H1 (cell line): ENCODE data around the gene F8. TPM values are rescaled to one million over a fixed set of nuclear protein-coding genes. Genes with fewer than 3 reads are reported as not detected.

Experiments used
- CTCF ChIA-PET: fragments of 300-600 bp; sonication (Branson Sonifier 250); formaldehyde crosslinking; loops from one replicate; lab custom pipeline; 2021; ENCODE audit not compliant: partially characterized antibody; lab: Charles Lee
- POLR2A ChIA-PET: fragments of 300-600 bp; sonication (Branson Sonifier 250); formaldehyde crosslinking; loops from one replicate; lab custom pipeline; 2021; ENCODE audit warnings: inconsistent platforms; ENCODE audit not compliant: partially characterized antibody; lab: Charles Lee
- DNase-seq, 2 experiments: peaks; one replicate each; pipeline versions ENCODE4 v3.0.0 to v3.0.0-alpha.2; 2010 to 2022; ENCODE audit warnings: low spot score in 2 of 2, low read depth in 1 of 2, mixed read lengths in 1 of 2
- FAIRE-seq: peaks from 2 replicates; lab custom pipeline; 2011; peaks lifted over from hg19 to GRCh38; lab: Jason Lieb, UNC
- H2AFZ ChIP-seq: 2 replicates; pipeline ENCODE4 v1.8.1; 2012; ENCODE audit warnings: low read length, inconsistent platforms
- H2AK5ac ChIP-seq: 2 replicates; pipeline ENCODE4 v1.6.1; 2013; ENCODE audit warnings: low read depth, low read length
- H2BK120ac ChIP-seq: replicated peaks from 2 replicates; pipeline ENCODE3; 2013; ENCODE audit warnings: low read depth, low read length, inconsistent platforms
- H2BK12ac ChIP-seq: 2 replicates; pipeline ENCODE4 v1.6.1; 2013; ENCODE audit warnings: low read depth, low read length
- H2BK15ac ChIP-seq: 2 replicates; pipeline ENCODE4 v1.6.1; 2013; ENCODE audit warnings: low read length
- H2BK20ac ChIP-seq: 2 replicates; pipeline ENCODE4 v1.6.1; 2013; ENCODE audit warnings: low read length
- H2BK5ac ChIP-seq: 2 replicates; pipeline ENCODE4 v1.6.1; 2013; ENCODE audit warnings: low read depth, low read length
- H3K14ac ChIP-seq: 2 replicates; pipeline ENCODE4 v1.6.1; 2013; ENCODE audit warnings: inconsistent platforms; ENCODE audit not compliant: insufficient read length
- H3K18ac ChIP-seq: 2 replicates; pipeline ENCODE4 v1.6.1; 2013; ENCODE audit warnings: low read length; ENCODE audit errors: extremely low read depth
- H3K23ac ChIP-seq: 2 replicates; pipeline ENCODE4 v1.6.1; 2013; ENCODE audit warnings: inconsistent platforms; ENCODE audit not compliant: insufficient read length
- H3K23me2 ChIP-seq: 2 replicates; pipeline ENCODE4 v1.6.1; 2013; ENCODE audit warnings: low read depth, low read length
- H3K27ac ChIP-seq: 2 replicates; pipeline ENCODE4 v1.6.1; 2011; ENCODE audit warnings: low read depth, low read length, inconsistent platforms
- H3K27me3 ChIP-seq, 4 experiments: replicated peaks in 1 of 4; 1 replicate in 1 of 4; 2 replicates in 3 of 4; pipeline versions ENCODE4 v1.6.1 to v1.8.1; 2011 to 2013; ENCODE audit warnings: low read length in 3 of 4, mild to moderate bottlenecking in 3 of 4, inconsistent platforms in 2 of 4, mixed read lengths in 2 of 4, moderate library complexity in 1 of 4; ENCODE audit not compliant: control insufficient read depth in 3 of 4, insufficient read depth in 3 of 4; ENCODE audit errors: extremely low read depth in 1 of 4
- H3K36me3 ChIP-seq, 4 experiments: 2 replicates each; pipeline versions ENCODE4 v1.6.1 to v1.8.1; 2011 to 2013; ENCODE audit warnings: mild to moderate bottlenecking in 4 of 4, low read length in 3 of 4, moderate library complexity in 2 of 4, control low read depth in 1 of 4, inconsistent platforms in 1 of 4; ENCODE audit not compliant: insufficient read depth in 4 of 4, control insufficient read depth in 2 of 4
- H3K4ac ChIP-seq: replicated peaks from 2 replicates; pipeline ENCODE3; 2013; ENCODE audit warnings: low read length, low read depth, mixed read lengths, inconsistent platforms; ENCODE audit not compliant: insufficient read length
- H3K4me1 ChIP-seq, 4 experiments: replicated peaks in 1 of 4; 1 replicate in 1 of 4; 2 replicates in 3 of 4; pipeline versions ENCODE4 v1.6.1 to v1.8.1; 2011 to 2013; ENCODE audit warnings: low read length in 3 of 4, inconsistent platforms in 2 of 4, mixed read lengths in 1 of 4; ENCODE audit not compliant: insufficient read depth in 4 of 4, control insufficient read depth in 3 of 4
- H3K4me2 ChIP-seq, 2 experiments: 2 replicates each; pipeline versions ENCODE4 v1.6.1 to v1.8.1; 2011 to 2013; ENCODE audit warnings: low read depth in 2 of 2, low read length in 2 of 2, control low read depth in 1 of 2, inconsistent platforms in 1 of 2, mild to moderate bottlenecking in 1 of 2; ENCODE audit not compliant: insufficient read depth in 1 of 2
- H3K4me3 ChIP-seq, 4 experiments: fragments of 200-600, 300-600 bp in 1 of 4; sonication (generic), shearing (Covaris generic), sonication (Bioruptor Twin) in 1 of 4; 2 replicates each; pipeline versions ENCODE4 v1.5.1 to v1.8.1; 2011 to 2016; ENCODE audit warnings: low read length in 4 of 4, low read depth in 3 of 4, control low read depth in 2 of 4, inconsistent platforms in 2 of 4, mild to moderate bottlenecking in 2 of 4, mixed read lengths in 1 of 4, moderate library complexity in 1 of 4; ENCODE audit not compliant: insufficient read depth in 2 of 4; ENCODE audit errors: extremely low read depth in 1 of 4
- H3K56ac ChIP-seq: replicated peaks from 2 replicates; pipeline ENCODE3; 2013; ENCODE audit warnings: low read depth, mild to moderate bottlenecking, mixed read lengths, low read length, inconsistent platforms; ENCODE audit not compliant: insufficient read length
- H3K79me1 ChIP-seq: 2 replicates; pipeline ENCODE4 v1.6.1; 2013; ENCODE audit warnings: low read depth, low read length, control low read depth
- H3K79me2 ChIP-seq, 2 experiments: 2 replicates each; pipeline versions ENCODE4 v1.6.1 to v1.8.1; 2012 to 2013; ENCODE audit warnings: low read length in 2 of 2, mild to moderate bottlenecking in 2 of 2, inconsistent platforms in 1 of 2; ENCODE audit not compliant: insufficient read depth in 2 of 2, control insufficient read depth in 1 of 2
- H3K9ac ChIP-seq, 4 experiments: replicated peaks in 1 of 4; 1 replicate in 1 of 4; 2 replicates in 3 of 4; pipeline versions ENCODE4 v1.6.1 to v1.8.1; 2011 to 2013; ENCODE audit warnings: low read depth in 3 of 4, low read length in 3 of 4, control low read depth in 2 of 4, mild to moderate bottlenecking in 2 of 4, moderate library complexity in 2 of 4, inconsistent platforms in 1 of 4; ENCODE audit errors: extremely low read depth in 1 of 4
- H3K9me3 ChIP-seq, 2 experiments: 2 replicates each; pipeline versions ENCODE4 v1.6.1 to v1.8.1; 2012 to 2013; ENCODE audit warnings: mild to moderate bottlenecking in 2 of 2, moderate library complexity in 2 of 2, control low read depth in 1 of 2, inconsistent platforms in 1 of 2, low read depth in 1 of 2, low read length in 1 of 2, mixed read lengths in 1 of 2; ENCODE audit not compliant: insufficient read depth in 2 of 2
- H4K20me1 ChIP-seq, 2 experiments: replicated peaks in 1 of 2; 2 replicates each; pipeline versions ENCODE3 to v1.8.1; 2011 to 2013; ENCODE audit warnings: inconsistent platforms in 2 of 2, low read length in 2 of 2, mild to moderate bottlenecking in 1 of 2; ENCODE audit not compliant: insufficient read depth in 2 of 2, control insufficient read depth in 1 of 2
- H4K5ac ChIP-seq: 2 replicates; pipeline ENCODE4 v1.6.1; 2013; ENCODE audit warnings: low read length, low read depth, mixed read lengths, inconsistent platforms; ENCODE audit not compliant: insufficient read length
- H4K8ac ChIP-seq: 2 replicates; pipeline ENCODE4 v1.8.0; 2013; ENCODE audit warnings: mild to moderate bottlenecking, moderate library complexity, low read length, inconsistent platforms; ENCODE audit not compliant: insufficient read depth; ENCODE audit errors: extremely low read depth
- H4K91ac ChIP-seq: replicated peaks from 2 replicates; pipeline ENCODE3; 2013; ENCODE audit warnings: low read length, mixed read lengths, inconsistent platforms; ENCODE audit not compliant: insufficient read length
- BACH1 ChIP-seq: IDR thresholded peaks from 2 replicates; pipeline ENCODE4 v1.6.1; 2012; ENCODE audit warnings: low read length, improper control_type of control experiment
- NRF1 ChIP-seq: IDR thresholded peaks from 2 replicates; pipeline ENCODE4 v1.6.1; 2011; ENCODE audit warnings: mild to moderate bottlenecking, low read depth, low read length, improper control_type of control experiment
- WGBS, 2 experiments: shearing (Covaris generic) in 1 of 2; methylation state at CpG; one replicate each; pipeline versions ENCODE4 v1.1.6 to v1.1.7; 2013 to 2015; ENCODE audit warnings: low lambda C conversion rate in 2 of 2, mixed read lengths in 2 of 2, inconsistent platforms in 1 of 2, low coverage in 1 of 2, missing lambda C conversion rate in 1 of 2; ENCODE audit not compliant: insufficient replicate concordance in 2 of 2, insufficient coverage in 1 of 2, insufficient read length in 1 of 2; ENCODE audit errors: extremely low coverage in 1 of 2, missing lambda C conversion rate in 1 of 2; 5-methylcytosine and 5-hydroxymethylcytosine counted together
- polyA plus RNA-seq, 7 experiments: library from polyadenylated mRNA; depleted of rRNA in 3 of 7; stranded (reverse) in 5 of 7; unstranded in 2 of 7; fragments of >200 nt in 5 of 7; fragments of 200-250 nt in 2 of 7; gene quantifications; 1 replicate in 5 of 7; 2 replicates in 1 of 7; 4 replicates in 1 of 7; pipeline versions ENCODE4 v1.2.1 to v1.2.3, GENCODE V29; 2011 to 2013; ENCODE audit warnings: missing spikeins in 2 of 7, mixed read lengths in 2 of 7
- total RNA-seq: library from RNA; stranded (reverse); fragmentation: NEBNext Ultra II Directional; extraction: Animal tissue kit (Norgen Biotek cat#: 25700); gene quantifications from 2 replicates; pipeline ENCODE4 v1.2.1, GENCODE V29; 2021

The F8 gene
- total and polyA plus RNA-seq, 2 of the 8 experiments (the other 6 are each of a cell fraction or from before 2014, with no cell fraction given): 1.1 to 2.6 TPM

DNA sequence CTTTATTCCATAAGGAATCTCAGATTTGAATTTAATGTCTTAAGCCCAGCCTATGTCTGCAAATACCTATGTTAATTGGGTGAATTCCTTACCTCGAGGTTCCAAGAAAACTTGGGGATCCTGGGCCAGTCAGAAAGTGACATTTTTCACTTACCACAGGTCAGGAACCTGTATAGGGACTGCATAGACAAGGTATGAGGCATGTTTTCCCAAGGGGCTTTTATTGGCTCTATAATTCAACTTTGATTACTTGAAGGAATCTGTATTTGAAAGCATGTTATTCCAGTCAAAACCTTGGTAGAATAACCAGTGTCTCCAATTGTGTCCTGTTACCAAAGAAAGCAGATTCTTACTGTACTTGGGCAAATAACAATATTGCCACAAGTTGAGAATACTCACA lies 208.7 kb downstream of the F8 start:
- Histone ChIP-seq H3K18ac (no peak overlapping the region), H2BK120ac (no peak overlapping the region), H2AFZ (no peak overlapping the region), H3K79me1 (no peaks in the 10 kb centered on the region), H4K8ac (no peak overlapping the region), H2BK20ac (no peak overlapping the region), H3K4me3 (no peak overlapping the region), H2BK12ac (no peak overlapping the region), H4K20me1 (no peaks in the 10 kb centered on the region), H3K4me1 (no peaks in the 10 kb centered on the region), H4K5ac (no peak overlapping the region), H3K27ac (no peak overlapping the region), H3K23me2 (no peaks in the 10 kb centered on the region), H3K9me3 (peaks cover 0 to 4% of the 10 kb centered on the region in 2 experiments; a peak in 2 of 4 replicates), H3K56ac (no peak overlapping the region), H3K23ac (no peak overlapping the region), H2AK5ac (no peak overlapping the region), H3K79me2 (no peaks in the 10 kb centered on the region), H4K91ac (no peak overlapping the region), H3K36me3 (peaks cover 0 to 2% (median 0%) of the 10 kb centered on the region in 4 experiments; a peak in 1 of 8 replicates), H3K27me3 (no peaks in the 10 kb centered on the region), H3K14ac (no peak overlapping the region), H2BK15ac (no peak overlapping the region), H3K4me2 (no peak overlapping the region), H2BK5ac (no peak overlapping the region), H3K4ac (no peak overlapping the region), H3K9ac (no peak overlapping the region)
- FAIRE-seq: peak; percentile 73
- no peak for DNase-seq
- POLR2A ChIA-PET: no interaction called here
- TF ChIP-seq NRF1: no peak
- no peak for TF ChIP-seq BACH1
- WGBS, 2 experiments: 10% methylated on average over 1 of the region's 1 CpG; no CpG with 5 or more reads in 1 of the 2 experiments
- CTCF ChIA-PET: no interaction called here
